ENCODE results near the gene HDAC4. TPM values are rescaled to one million over a fixed set of nuclear protein-coding genes. Genes with fewer than 3 reads are reported as not detected.

Gene HDAC4
- total and polyA plus RNA-seq, 2 donors (not counting 1 experiment from before 2014, with no cell fraction given): 13.5 to 46.0 TPM

GRCh38 chr2:239227661-239228371 lies 173.0 kb downstream of the HDAC4 start:
- no peaks in the 10 kb centered on the region for H3K9me3 ChIP-seq (ENCODE audit: control extremely low read depth in 1 of 3, control insufficient read depth in 2 of 3, insufficient read depth in 1 of 3, low read length in 2 of 3)
- WGBS (ENCODE audit: insufficient coverage): 92% methylated on average over 13 of the region's 14 CpGs
- ChIA-PET POLR2A (no interaction called here), CTCF (interaction anchor here (1.0 kb wide), 1 partner anchor 39 kb away, joined by 3 read pairs; no protein-coding TSS in a partner anchor)
- peaks cover 16% of the 10 kb centered on the region for H4K20me1 ChIP-seq (ENCODE audit: control insufficient read depth, insufficient read depth, low read length, poor library complexity, severe bottlenecking)
- no peak for ATAC-seq (ENCODE audit: low read depth)
- Mint-ChIP-seq H3K4me1 (peaks cover 31% of the 10 kb centered on the region), H3K9me3 (ENCODE audit: insufficient read depth) (no peaks in the 10 kb centered on the region), H3K4me3 (no peak overlapping the region), H3K27me3 (no peaks in the 10 kb centered on the region), H3K27ac (no peak overlapping the region)
- no peak overlapping the region for H2AFZ ChIP-seq (ENCODE audit: insufficient read depth, low read depth, low read length, poor library complexity, severe bottlenecking)
- no peak for TF ChIP-seq CTCF (IDR thresholded peaks at IDR 0.05)
- TF ChIP-seq EZH2 (IDR thresholded peaks at IDR 0.05; ENCODE audit: borderline replicate concordance, insufficient read depth, low read depth, low read length, poor library complexity, severe bottlenecking): no peak
- H3K4me2 ChIP-seq (replicated peaks; ENCODE audit: low read depth, low read length, poor library complexity, severe bottlenecking): no peak overlapping the region
- H3K36me3 ChIP-seq (replicated peaks in 1 of 2; ENCODE audit: control extremely low read depth in 1 of 2, control insufficient read depth in 1 of 2, extremely low read depth in 1 of 2, insufficient read depth in 2 of 2, low read length in 1 of 2): no peaks in the 10 kb centered on the region
- peaks cover 0 to 7% (median 3%) of the 10 kb centered on the region in 4 experiments for H3K27me3 ChIP-seq (replicated peaks in 1 of 4; ENCODE audit: control extremely low read depth in 1 of 4, control insufficient read depth in 3 of 4, insufficient read depth in 4 of 4, low read length in 3 of 4)
- no peak overlapping the region for H3K9ac ChIP-seq (ENCODE audit: low read length)
- no peak overlapping the region for H3K27ac ChIP-seq (ENCODE audit: low read length in 2 of 2)
- peaks cover 23% of the 10 kb centered on the region for H3K79me2 ChIP-seq (ENCODE audit: control insufficient read depth, insufficient read depth, low read length)
- no peak overlapping the region for H3K4me3 ChIP-seq (ENCODE audit: control extremely low read depth in 1 of 5, extremely low read depth in 1 of 5, insufficient read depth in 1 of 5, low read depth in 2 of 5, low read length in 4 of 5)
- H3K4me1 ChIP-seq (ENCODE audit: control insufficient read depth in 2 of 2, insufficient read depth in 2 of 2, low read length in 2 of 2): peaks cover 21 to 32% of the 10 kb centered on the region in 2 donors
- no peak for DNase-seq
- intact Hi-C loops (cut with micrococcal nuclease): no loop called here
